Activated CD8-positive, alpha-beta T cell treated with anti-CD3 and anti-CD28 coated beads for 36 hours (primary cell): Measurements from ENCODE around the gene TMEM161A. TPM values are rescaled to one million over a fixed set of nuclear protein-coding genes. Genes with fewer than 3 reads are reported as not detected.

Experiments
- ATAC-seq: fragments of 200-7000 bp; cut with Tn5 transposase; one replicate; pipeline ENCODE4 v1.10.0; 2021; ENCODE audit warnings: mild to moderate bottlenecking, moderate library complexity
- CTCF ChIA-PET: fragments of 350-600 bp; sonication (Branson Sonifier 250); formaldehyde crosslinking; loops from one replicate; lab custom pipeline; 2021; ENCODE audit warnings: antibody characterized with exemption; lab: Charles Lee
- POLR2A ChIA-PET: fragments of 350-600 bp; sonication (Branson Sonifier 250); formaldehyde crosslinking; loops from one replicate; lab custom pipeline; 2021; ENCODE audit warnings: antibody characterized with exemption; lab: Charles Lee
- DNase-seq: peaks from one replicate; pipeline ENCODE4 v3.0.0-alpha.2; 2020
- H3K27ac Mint-ChIP-seq: one replicate; pipeline ENCODE4 v1.8.0; 2021; ENCODE audit warnings: mild to moderate bottlenecking, mixed read lengths
- H3K27me3 Mint-ChIP-seq: one replicate; pipeline ENCODE4 v1.8.0; 2021; ENCODE audit warnings: mixed read lengths
- H3K36me3 Mint-ChIP-seq: one replicate; pipeline ENCODE4 v1.8.0; 2021; ENCODE audit warnings: low read depth, mixed read lengths
- H3K4me1 Mint-ChIP-seq: one replicate; pipeline ENCODE4 v1.8.0; 2021; ENCODE audit warnings: low read depth, mixed read lengths
- H3K4me3 Mint-ChIP-seq: one replicate; pipeline ENCODE4 v1.8.0; 2021; ENCODE audit warnings: mild to moderate bottlenecking, moderate library complexity, mixed read lengths
- H3K9me3 Mint-ChIP-seq: one replicate; pipeline ENCODE4 v1.8.0; 2021; ENCODE audit warnings: mixed read lengths
- CTCF ChIP-seq: fragments of 200-600 bp; IDR thresholded peaks from one replicate; pipeline ENCODE4 v1.8.0; 2022; ENCODE audit warnings: antibody characterized with exemption, mild to moderate bottlenecking
- intact Hi-C: fragments of 100-400 bp; cut with micrococcal nuclease; formaldehyde crosslinking; loops from one replicate; pipeline ENCODE4 v1.10.0; 2022
- total RNA-seq, 2 experiments: library from RNA; stranded (reverse); gene quantifications; one replicate each; pipeline ENCODE4 v1.2.3, GENCODE V29; 2021

The TMEM161A gene
- total RNA-seq, 2 experiments from 2014 or later: 24.4 to 26.2 TPM

- DNase-seq: peak; percentile 87
- Mint-ChIP-seq H3K27ac (no peak within 1 kb of the TSS), H3K4me1 (peaks cover 12% of the 10 kb centered on the region), H3K36me3 (no peaks in the 10 kb centered on the region), H3K9me3 (no peaks in the 10 kb centered on the region), H3K4me3 (no peak within 1 kb of the TSS), H3K27me3 (peaks cover 4% of the 10 kb centered on the region)
- TF ChIP-seq CTCF: no peak
- ATAC-seq: peak; percentile 93
- intact Hi-C loops: no loop called here
- ChIA-PET CTCF (interaction anchor here (1.0 kb wide), 1 partner anchor 24 kb away, joined by 3 read pairs; no protein-coding TSS in a partner anchor), POLR2A (interaction anchor here (1.0 to 1.1 kb wide), 2 partner anchors 12 to 612 kb away, joined by 3 to 6 read pairs; partner anchors contain the start of gene KXD1)
Measured at GRCh38 chr19:19170053-19170872, 32.0 kb upstream of the TMEM161A start, which contains the start of gene MEF2B. Gene MEF2B, minus strand, starts transcription at chr19:19170263. Its CDS starts 19,528 bp downstream, at chr19:19150735.

GRCh38 chr19:19169236-19170052 lies 31.2 kb upstream of the TMEM161A start:
- no peak for TF ChIP-seq CTCF
- Mint-ChIP-seq H3K27ac (no peak overlapping the region), H3K4me1 (peaks cover 12% of the 10 kb centered on the region), H3K36me3 (no peaks in the 10 kb centered on the region), H3K4me3 (no peak overlapping the region), H3K27me3 (peaks cover 4% of the 10 kb centered on the region), H3K9me3 (no peaks in the 10 kb centered on the region)
- DNase-seq: no peak
- ATAC-seq: no peak
- intact Hi-C loops: no loop called here
- CTCF ChIA-PET: interaction anchor here (0.7 to 1.0 kb wide), 3 partner anchors 24 to 27 kb away, joined by 3 to 4 read pairs (median 3); no protein-coding TSS in a partner anchor
- POLR2A ChIA-PET: interaction anchor here (1.0 to 1.1 kb wide), 2 partner anchors 11 to 611 kb away, joined by 3 to 6 read pairs; partner anchors contain the start of gene KXD1

GRCh38 chr19:19167612-19168011 lies 29.3 kb upstream of the TMEM161A start:
- ChIA-PET POLR2A (no interaction called here), CTCF (no interaction called here)
- H3K27ac Mint-ChIP-seq: no peak overlapping the region
- no peaks in the 10 kb centered on the region for H3K9me3 Mint-ChIP-seq
- TF ChIP-seq CTCF: no peak
- DNase-seq (no peak), ATAC-seq (no peak)
- intact Hi-C loops: no loop called here
- peaks cover 4% of the 10 kb centered on the region for H3K27me3 Mint-ChIP-seq
- H3K4me1 Mint-ChIP-seq: peaks cover 12% of the 10 kb centered on the region
- no peaks in the 10 kb centered on the region for H3K36me3 Mint-ChIP-seq
- H3K4me3 Mint-ChIP-seq: no peak overlapping the region

- intact Hi-C loops: no loop called here
- no peak overlapping the region for H3K27ac Mint-ChIP-seq
- TF ChIP-seq CTCF: no peak
- peaks cover 10% of the 10 kb centered on the region for H3K4me1 Mint-ChIP-seq
- POLR2A ChIA-PET: no interaction called here
- no peak for DNase-seq
- peaks cover 2% of the 10 kb centered on the region for H3K27me3 Mint-ChIP-seq
- no peak for ATAC-seq
- H3K4me3 Mint-ChIP-seq: no peak overlapping the region
- H3K9me3 Mint-ChIP-seq: no peaks in the 10 kb centered on the region
- CTCF ChIA-PET: no interaction called here
- H3K36me3 Mint-ChIP-seq: no peaks in the 10 kb centered on the region
Measured at GRCh38 chr19:19165396-19165795, 27.1 kb upstream of the TMEM161A start.
